GM23338 (cell line): ENCODE data around the gene POLA1. TPM values are rescaled to one million over a fixed set of nuclear protein-coding genes. Genes with fewer than 3 reads are reported as not detected.

ENCODE experiments used
- ATAC-seq: fragments of 200-7000 bp; cut with Tn5 transposase; 3 replicates; pipeline ENCODE4 v1.9.1; 2020
- DNase-seq: peaks from one replicate; pipeline ENCODE4 v3.0.0-alpha.2; 2015; ENCODE audit warnings: low spot score
- H2AFZ ChIP-seq: fragments of 200-600 bp; sonication (generic); 2 replicates; pipeline ENCODE4 v1.8.0; 2016; ENCODE audit warnings: antibody characterized with exemption, mild to moderate bottlenecking, moderate library complexity
- H3F3A ChIP-seq: fragments of 200-600 bp; sonication (generic); replicated peaks from 2 replicates; pipeline ENCODE4 v1.8.0; 2017; ENCODE audit warnings: antibody characterized with exemption, mixed run types, low read depth
- H3K27ac ChIP-seq: fragments of 200-600 bp; sonication (generic); 2 replicates; pipeline ENCODE4 v1.6.1; 2016; ENCODE audit warnings: low read depth
- H3K27me3 ChIP-seq: fragments of 200-600 bp; sonication (generic); 2 replicates; pipeline ENCODE4 v1.8.0; 2016; ENCODE audit warnings: mild to moderate bottlenecking, mixed run types, moderate library complexity; ENCODE audit not compliant: insufficient read depth
- H3K36me3 ChIP-seq: fragments of 200-600 bp; sonication (generic); 2 replicates; pipeline ENCODE4 v1.8.0; 2016; ENCODE audit warnings: mild to moderate bottlenecking; ENCODE audit not compliant: insufficient read depth
- H3K4me1 ChIP-seq: fragments of 200-600 bp; sonication (generic); 2 replicates; pipeline ENCODE4 v1.8.0; 2016; ENCODE audit warnings: mild to moderate bottlenecking, moderate library complexity; ENCODE audit not compliant: insufficient read depth
- H3K4me2 ChIP-seq: fragments of 200-600 bp; sonication (generic); 2 replicates; pipeline ENCODE4 v1.7.1; 2017; ENCODE audit warnings: mixed run types
- H3K4me3 ChIP-seq: fragments of 200-600 bp; sonication (generic); 2 replicates; pipeline ENCODE4 v1.6.1; 2016; ENCODE audit warnings: mixed run types
- H3K79me2 ChIP-seq: fragments of 200-600 bp; sonication (generic); replicated peaks from 2 replicates; pipeline ENCODE4 v1.8.0; 2017; ENCODE audit warnings: mild to moderate bottlenecking; ENCODE audit not compliant: insufficient read depth
- H3K9me2 ChIP-seq: fragments of 200-600 bp; sonication (generic); 2 replicates; pipeline ENCODE4 v1.8.0; 2017; ENCODE audit not compliant: insufficient read depth
- H4K20me1 ChIP-seq: fragments of 200-600 bp; sonication (generic); replicated peaks from 2 replicates; pipeline ENCODE4 v1.8.0; 2017; ENCODE audit warnings: mild to moderate bottlenecking; ENCODE audit not compliant: insufficient read depth
- H3K27ac Mint-ChIP-seq: 2 replicates; pipeline ENCODE4 v1.8.0; 2020; ENCODE audit warnings: inconsistent platforms, mild to moderate bottlenecking, moderate library complexity, mixed read lengths
- H3K27me3 Mint-ChIP-seq: 3 replicates; pipeline ENCODE4 v1.8.0; 2022; ENCODE audit warnings: low read depth, mild to moderate bottlenecking, moderate library complexity, mixed read lengths, inconsistent platforms; ENCODE audit not compliant: insufficient read depth, poor library complexity
- H3K36me3 Mint-ChIP-seq: 3 replicates; pipeline ENCODE4 v1.8.0; 2021; ENCODE audit warnings: low read depth, mild to moderate bottlenecking, inconsistent platforms, moderate library complexity, mixed read lengths
- H3K4me1 Mint-ChIP-seq: 3 replicates; pipeline ENCODE4 v1.8.0; 2020; ENCODE audit warnings: mild to moderate bottlenecking, inconsistent platforms, mixed read lengths
- H3K4me3 Mint-ChIP-seq: 3 replicates; pipeline ENCODE4 v1.8.0; 2021; ENCODE audit warnings: moderate library complexity, mild to moderate bottlenecking, inconsistent platforms, mixed read lengths
- H3K9me3 Mint-ChIP-seq: 3 replicates; pipeline ENCODE4 v1.8.0; 2020; ENCODE audit warnings: moderate library complexity, mild to moderate bottlenecking, inconsistent platforms, mixed read lengths
- CREB1 ChIP-seq: fragments of 250-450 bp; sonication (Bioruptor Pico); IDR thresholded peaks from 2 replicates; pipeline ENCODE4 v1.5.0; 2020; ENCODE audit warnings: low read depth, mild to moderate bottlenecking, moderate library complexity
- CTCF ChIP-seq, 2 experiments: fragments of 200-600 bp in 1 of 2; sonication (generic) in 1 of 2; conservative IDR thresholded peaks; 2 replicates each; pipeline versions ENCODE4 v1.5.1 to v1.6.1; 2016 to 2017; ENCODE audit warnings: antibody characterized with exemption in 2 of 2, low read depth in 2 of 2, mild to moderate bottlenecking in 2 of 2, moderate library complexity in 1 of 2
- ETS1 ChIP-seq: IDR thresholded peaks from 2 replicates; pipeline ENCODE4 v1.6.1; 2016; ENCODE audit warnings: antibody characterized with exemption
- EZH2 ChIP-seq: fragments of 200-600 bp; sonication (generic); IDR thresholded peaks from one replicate; pipeline ENCODE4 v1.8.0; 2017; ENCODE audit warnings: antibody characterized with exemption, mild to moderate bottlenecking, low read depth; ENCODE audit not compliant: unreplicated experiment
- EZH2phosphoT487 ChIP-seq: fragments of 200-600 bp; sonication (generic); IDR thresholded peaks from one replicate; pipeline ENCODE4 v1.8.1; 2018; ENCODE audit warnings: antibody characterized with exemption; ENCODE audit not compliant: unreplicated experiment
- NANOG ChIP-seq: IDR thresholded peaks from 2 replicates; pipeline ENCODE4 v1.6.1; 2016; ENCODE audit warnings: antibody characterized with exemption, borderline replicate concordance
- POLR2AphosphoS5 ChIP-seq: IDR thresholded peaks from 2 replicates; pipeline ENCODE4 v1.6.1; 2016; ENCODE audit warnings: antibody characterized with exemption, low read depth
- REST ChIP-seq: IDR thresholded peaks from one replicate; pipeline ENCODE4 v1.6.1; 2018; ENCODE audit warnings: antibody characterized with exemption; ENCODE audit not compliant: unreplicated experiment
- STAT1 ChIP-seq: IDR thresholded peaks from one replicate; pipeline ENCODE4 v1.6.1; 2016; ENCODE audit warnings: antibody characterized with exemption; ENCODE audit not compliant: unreplicated experiment
- ZNF114 ChIP-seq: fragments of 250-450 bp; sonication (Bioruptor Pico); IDR thresholded peaks from 2 replicates; pipeline ENCODE4 v1.5.0; 2020; ENCODE audit warnings: mild to moderate bottlenecking, moderate library complexity
- ZNF331 ChIP-seq: fragments of 250-450 bp; sonication (Bioruptor Pico); IDR thresholded peaks from 2 replicates; pipeline ENCODE4 v1.5.0; 2020; ENCODE audit warnings: low read depth, mild to moderate bottlenecking, moderate library complexity
- ZNF462 ChIP-seq: fragments of 250-450 bp; sonication (Bioruptor Pico); IDR thresholded peaks from 2 replicates; pipeline ENCODE4 v1.5.0; 2020; ENCODE audit warnings: mild to moderate bottlenecking, moderate library complexity
- polyA plus RNA-seq: library from polyadenylated mRNA; unstranded; fragments of >200 nt; fragmentation: Nextera tagmentation; extraction: Ambion mirVana; gene quantifications from 2 replicates; pipeline ENCODE4 v1.2.1, GENCODE V29; 2016
- total RNA-seq: library from RNA; depleted of rRNA; stranded (reverse); fragments of >200 nt; shearing (Covaris generic); gene quantifications from 2 replicates; pipeline ENCODE4 v1.2.3, GENCODE V29; 2014

The POLA1 gene
- total and polyA plus RNA-seq, 2 experiments from 2014 or later: 12.6 to 36.6 TPM

GRCh38 chrX:24858004-24858746 lies 164.5 kb downstream of the POLA1 start:
- Mint-ChIP-seq H3K36me3 (no peaks in the 10 kb centered on the region; the same call in 1 of the 3 replicates), H3K4me3 (no peak overlapping the region), H3K4me1 (peaks cover 10% of the 10 kb centered on the region), H3K9me3 (no peaks in the 10 kb centered on the region), H3K27ac (no peak overlapping the region), H3K27me3 (peaks cover 4% of the 10 kb centered on the region)
- H3K4me1 ChIP-seq: no peaks in the 10 kb centered on the region; the same call in 1 of the 2 replicates
- no peaks in the 10 kb centered on the region for H3K79me2 ChIP-seq
- TF ChIP-seq REST (no peak), CREB1 (CRISPR knock-in tag) (no peak), ZNF462 (CRISPR knock-in tag) (no peak), ZNF331 (CRISPR knock-in tag) (no peak), CTCF (conservative IDR thresholded peaks at IDR 0.05; ENCODE audit: low read depth in 2 of 2) (no peak), ZNF114 (CRISPR knock-in tag) (no peak), EZH2 (no peak), ETS1 (no peak), EZH2phosphoT487 (no peak), POLR2AphosphoS5 (no peak), STAT1 (no peak), NANOG (no peak)
- H3F3A ChIP-seq: no peaks in the 10 kb centered on the region
- no peaks in the 10 kb centered on the region for H3K27me3 ChIP-seq
- DNase-seq (no peak), ATAC-seq (no peak)
- no peaks in the 10 kb centered on the region for H3K9me2 ChIP-seq
- H4K20me1 ChIP-seq: no peaks in the 10 kb centered on the region
- H3K4me3 ChIP-seq: no peak overlapping the region
- H3K36me3 ChIP-seq: no peaks in the 10 kb centered on the region
- H2AFZ ChIP-seq: no peak overlapping the region
- H3K4me2 ChIP-seq: no peak overlapping the region
- H3K27ac ChIP-seq: no peak overlapping the region
